Epithelial cell of esophagus (primary cell): ENCODE data around the gene SLC10A7.

ENCODE experiments used
- DNase-seq: peaks from one replicate; pipeline ENCODE4 v3.0.0; 2010; ENCODE audit warnings: low read depth
- H3K4me3 ChIP-seq: 2 replicates; pipeline ENCODE4 v1.5.1; 2011; ENCODE audit warnings: mild to moderate bottlenecking, low read length, control low read depth
- CTCF ChIP-seq: IDR thresholded peaks from 2 replicates; pipeline ENCODE4 v1.5.1; 2011; ENCODE audit warnings: low read depth, mild to moderate bottlenecking, low read length, control low read depth, inconsistent platforms; ENCODE audit not compliant: insufficient read depth; ENCODE audit errors: missing control alignments

SLC10A7 gene

DNA sequence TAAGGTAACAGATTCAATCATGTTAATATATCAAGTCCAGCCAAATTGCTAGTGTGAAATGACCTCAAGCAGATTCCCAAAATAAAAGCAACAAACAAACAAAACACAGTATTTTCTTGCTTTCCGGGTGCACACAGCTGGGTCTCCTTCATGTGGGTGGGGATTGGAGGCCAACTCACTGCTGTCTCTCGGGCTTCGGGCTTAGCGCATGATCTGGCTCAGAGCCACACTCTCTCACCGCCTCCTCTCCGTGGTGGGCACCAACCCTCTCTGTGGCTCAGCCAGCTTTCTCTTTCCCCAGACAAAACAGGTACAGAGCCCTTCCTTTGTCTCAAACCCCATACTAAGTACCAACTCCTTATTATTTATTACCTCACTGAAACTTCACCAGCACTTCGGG is 310.3 kb downstream of the SLC10A7 start:
- DNase-seq: no peak
- H3K4me3 ChIP-seq: no peak overlapping the region
- no peak for TF ChIP-seq CTCF

DNA sequence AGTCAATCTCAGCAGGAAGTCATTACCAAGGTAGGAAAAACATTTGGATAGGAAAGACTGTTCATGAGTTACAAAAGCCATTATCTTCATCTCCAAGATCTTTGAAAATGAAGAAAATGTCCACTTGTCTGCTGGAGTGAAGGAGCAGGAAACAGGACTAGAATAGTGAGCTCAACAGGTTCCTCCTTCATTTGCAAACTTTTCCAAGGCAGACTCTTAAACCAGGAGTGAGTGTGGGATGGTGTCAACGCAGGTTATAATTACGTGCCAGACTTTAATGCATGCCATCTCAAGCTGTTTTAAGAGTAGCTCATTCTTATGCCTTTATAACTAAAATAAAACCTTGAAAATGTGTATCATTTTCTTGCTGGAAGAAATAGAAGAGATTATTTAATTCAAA is 310.9 kb downstream of the SLC10A7 start:
- no peak for TF ChIP-seq CTCF
- no peak for DNase-seq
- no peak overlapping the region for H3K4me3 ChIP-seq

- H3K4me3 ChIP-seq: no peak overlapping the region
- TF ChIP-seq CTCF: no peak
- no peak for DNase-seq
Measured at GRCh38 chr4:146207410-146207809, 314.3 kb downstream of the SLC10A7 start.
